22Rv1 (cell line): ENCODE measurements around the gene ZFHX3.

Experiments used
- H3K27ac ChIP-seq: fragments of 450-650 bp; 2 replicates; pipeline ENCODE4 v1.5.1; 2017
- CTCF ChIP-seq: fragments of 450-650 bp; IDR thresholded peaks from 2 replicates; pipeline ENCODE4 v1.5.1; 2017; ENCODE audit warnings: mild to moderate bottlenecking
- ZFX ChIP-seq: fragments of 450-650 bp; IDR thresholded peaks from 2 replicates; pipeline ENCODE4 v1.6.1; 2017; ENCODE audit warnings: antibody characterized with exemption, borderline replicate concordance

The ZFHX3 gene

GRCh38 chr16:72988569-72988968 lies 59.4 kb downstream of the ZFHX3 start:
- TF ChIP-seq ZFX (no peak), CTCF (no peak)
- no peak overlapping the region for H3K27ac ChIP-seq

GRCh38 chr16:72987480-72987901 lies 60.4 kb downstream of the ZFHX3 start:
- TF ChIP-seq CTCF (no peak), ZFX (no peak)
- H3K27ac ChIP-seq: no peak overlapping the region

GRCh38 chr16:72985995-72986394 lies 61.9 kb downstream of the ZFHX3 start:
- H3K27ac ChIP-seq: no peak overlapping the region
- TF ChIP-seq CTCF (no peak), ZFX (no peak)

GRCh38 chr16:72985148-72985941 lies 62.6 kb downstream of the ZFHX3 start:
- H3K27ac ChIP-seq: no peak overlapping the region
- TF ChIP-seq ZFX (no peak), CTCF (no peak)

- TF ChIP-seq CTCF: no peak
- no peak for TF ChIP-seq ZFX
- peak overlapping the region; percentile 23; the same call in 1 of the 2 replicates for H3K27ac ChIP-seq
Measured at GRCh38 chr16:72983728-72984350, 64.1 kb downstream of the ZFHX3 start.

GRCh38 chr16:72983241-72983640 lies 64.7 kb downstream of the ZFHX3 start:
- no peak overlapping the region for H3K27ac ChIP-seq
- no peak for TF ChIP-seq CTCF

GRCh38 chr16:72979974-72980373 lies 68.0 kb downstream of the ZFHX3 start:
- no peak overlapping the region for H3K27ac ChIP-seq
- TF ChIP-seq ZFX (no peak), CTCF (no peak)
